HG03280 (cell line): Measurements from ENCODE around the gene FAM13A.

Source experiments
- ATAC-seq: cut with Tn5 transposase; IDR thresholded peaks from one replicate; pipeline ENCODE4 v1.9.1; 2021; ENCODE audit warnings: mild to moderate bottlenecking, moderate library complexity; ENCODE audit not compliant: unreplicated experiment

FAM13A gene

GRCh38 chr4:88792821-88793220 is 264.2 kb downstream of the FAM13A start:
- ATAC-seq = no peak

DNA sequence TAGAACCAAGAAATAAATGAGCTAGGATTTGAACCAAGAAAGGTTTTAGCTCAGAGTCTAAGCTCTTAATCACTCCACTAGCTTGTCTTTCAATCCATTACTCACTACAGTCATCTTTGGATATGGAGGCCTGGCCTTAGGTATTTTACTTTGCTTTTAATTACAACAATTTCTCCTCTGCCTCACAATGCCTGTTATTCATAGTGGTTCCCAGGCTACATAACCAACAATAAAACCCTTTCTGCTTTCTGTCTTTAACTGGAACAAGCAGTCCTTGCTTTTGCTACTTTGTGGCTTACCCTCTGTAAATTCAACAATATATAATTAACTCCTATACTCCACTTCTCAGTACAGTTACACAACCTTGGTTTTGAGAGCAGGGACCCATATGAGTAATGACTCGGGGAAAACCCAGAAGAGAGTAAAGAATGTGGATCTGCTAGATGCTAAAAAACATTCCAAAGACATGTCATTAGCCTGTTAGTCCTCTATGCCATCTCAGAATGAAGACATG is 264.7 kb downstream of the FAM13A start:
- no peak for ATAC-seq

GRCh38 chr4:88791274-88791673 is 265.7 kb downstream of the FAM13A start:
- ATAC-seq = no peak

- no peak for ATAC-seq
Observed at GRCh38 chr4:88788895-88789294, 268.1 kb downstream of the FAM13A start.

DNA sequence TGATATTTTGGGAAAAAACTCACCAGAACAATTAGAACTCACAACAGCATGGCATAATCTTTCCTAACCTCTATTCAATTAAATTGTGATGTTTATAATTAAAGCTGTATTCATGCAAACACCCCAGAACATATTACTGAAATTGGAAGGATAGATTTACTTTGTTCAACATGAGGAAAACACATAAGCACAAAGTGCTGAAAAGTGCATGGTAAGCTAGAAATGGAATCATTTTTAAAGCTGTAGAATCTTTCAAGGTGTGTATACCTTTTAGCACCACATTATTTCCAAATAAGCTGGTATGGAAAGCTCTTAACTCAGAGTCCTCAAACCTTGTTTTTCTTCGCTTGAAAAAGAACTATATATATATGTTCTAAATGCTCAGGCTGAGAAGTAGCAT is 268.6 kb downstream of the FAM13A start:
- no peak for ATAC-seq

DNA sequence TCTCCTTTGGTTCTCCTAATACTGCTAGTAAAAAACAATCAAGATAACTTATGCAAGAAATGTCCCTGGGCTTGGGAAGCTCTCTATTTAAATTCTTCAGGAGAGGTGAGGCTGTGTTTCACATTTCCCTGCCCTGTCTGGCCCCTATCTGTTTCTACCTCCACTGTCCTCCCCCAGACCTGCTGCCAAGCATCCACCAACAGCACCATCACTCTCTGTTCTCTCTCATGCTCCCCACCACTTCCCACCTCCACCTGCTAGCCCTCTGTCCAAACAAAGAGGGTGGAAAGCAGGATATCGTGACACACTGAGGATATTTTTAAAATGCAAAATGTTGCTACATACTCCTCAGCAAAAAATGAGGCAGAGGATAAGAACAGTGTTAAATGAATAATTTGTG is 271.0 kb downstream of the FAM13A start:
- no peak for ATAC-seq

- no peak for ATAC-seq
Observed at GRCh38 chr4:88780389-88780788, 276.6 kb downstream of the FAM13A start.

DNA sequence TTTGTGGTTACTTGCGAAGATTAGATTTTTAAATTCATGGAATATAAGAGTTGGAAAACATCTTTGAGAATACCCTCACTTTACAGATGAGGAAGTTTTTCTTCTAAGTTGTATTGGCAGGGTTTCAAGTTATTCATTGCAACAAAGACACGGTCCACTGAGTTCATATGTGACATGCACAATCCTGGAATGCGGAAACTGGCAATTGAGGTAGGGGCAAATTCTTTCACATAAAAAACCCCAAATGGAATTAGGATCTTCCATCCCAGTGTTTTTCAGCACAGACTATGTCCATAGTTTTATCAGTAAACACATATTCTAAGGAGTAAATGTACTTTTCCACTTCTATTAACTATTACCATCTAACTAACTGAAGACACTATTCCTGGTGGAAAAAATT is 277.6 kb downstream of the FAM13A start:
- no peak for ATAC-seq

DNA sequence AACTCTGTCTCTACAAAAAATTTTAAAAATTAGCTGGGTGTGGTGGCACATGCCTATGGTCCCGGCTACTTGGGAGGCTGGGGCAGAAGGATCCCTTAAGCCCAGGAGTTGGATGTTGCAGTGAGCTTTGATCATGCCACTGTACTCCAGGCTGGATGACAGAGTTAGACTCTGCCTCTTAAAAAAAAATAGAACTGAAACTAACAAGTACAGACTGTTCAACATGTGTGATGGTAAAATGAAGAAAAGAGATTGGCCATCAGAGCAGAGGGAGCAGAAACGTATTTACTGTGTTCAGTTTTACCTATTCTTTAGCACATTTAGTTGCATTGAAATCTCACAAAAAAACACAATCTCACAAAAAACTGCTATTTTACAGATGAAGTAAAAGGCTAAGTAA is 281.5 kb downstream of the FAM13A start:
- no peak for ATAC-seq

GRCh38 chr4:88775026-88775425 is 282.0 kb downstream of the FAM13A start:
- ATAC-seq = no peak

DNA sequence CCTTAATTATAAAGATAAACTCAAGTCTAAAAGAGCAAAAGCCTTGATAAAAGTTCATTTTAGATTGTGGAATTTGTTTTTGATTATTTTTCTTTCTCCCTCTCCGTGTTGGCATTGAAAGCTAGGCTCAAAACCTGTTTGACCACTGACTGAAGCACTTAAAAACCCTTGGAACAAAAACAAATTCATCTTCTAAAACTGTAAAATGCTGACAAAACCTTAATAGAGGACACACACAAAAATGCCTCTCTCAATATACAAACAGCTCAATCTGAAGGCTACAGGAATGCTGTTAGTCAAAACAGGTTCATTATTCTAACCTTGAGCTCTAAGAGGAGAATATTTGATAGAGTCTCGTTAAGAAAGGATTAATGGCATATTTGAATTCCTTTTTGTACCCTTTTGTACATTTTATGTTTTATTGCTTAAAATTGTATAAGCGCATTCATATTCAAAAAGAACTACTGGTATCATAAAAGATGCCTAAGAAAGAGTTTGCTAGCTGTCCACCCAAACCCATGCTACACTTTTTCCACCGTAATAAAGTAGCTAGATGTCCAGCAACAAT is 285.0 kb downstream of the FAM13A start:
- no peak for ATAC-seq

DNA sequence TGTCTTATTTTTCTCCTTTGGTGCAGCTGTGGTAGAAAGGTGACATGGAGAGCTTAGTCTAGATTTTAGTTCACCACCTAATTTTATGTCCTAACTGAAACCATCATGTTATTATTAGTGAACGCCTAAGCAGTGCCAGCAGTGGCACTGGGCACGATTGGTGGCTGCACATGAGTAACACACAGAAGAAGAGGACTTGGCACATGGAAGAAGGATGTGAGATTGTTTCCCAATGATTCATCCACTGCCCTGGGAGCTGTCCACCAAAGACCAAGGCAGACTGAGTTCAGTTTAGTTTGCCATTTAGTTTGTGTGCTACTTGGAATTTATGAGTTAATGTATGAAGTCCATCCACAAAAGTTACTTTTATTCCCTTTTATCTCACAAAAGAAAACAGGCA is 291.3 kb downstream of the FAM13A start:
- ATAC-seq = no peak

GRCh38 chr4:88763075-88763474 is 293.9 kb downstream of the FAM13A start:
- no peak for ATAC-seq

GRCh38 chr4:88761861-88762523 is 295.0 kb downstream of the FAM13A start:
- ATAC-seq = no peak

GRCh38 chr4:88761342-88761741 is 295.6 kb downstream of the FAM13A start:
- ATAC-seq = no peak

- ATAC-seq = no peak
Observed at GRCh38 chr4:88759895-88760290, 297.1 kb downstream of the FAM13A start.

DNA sequence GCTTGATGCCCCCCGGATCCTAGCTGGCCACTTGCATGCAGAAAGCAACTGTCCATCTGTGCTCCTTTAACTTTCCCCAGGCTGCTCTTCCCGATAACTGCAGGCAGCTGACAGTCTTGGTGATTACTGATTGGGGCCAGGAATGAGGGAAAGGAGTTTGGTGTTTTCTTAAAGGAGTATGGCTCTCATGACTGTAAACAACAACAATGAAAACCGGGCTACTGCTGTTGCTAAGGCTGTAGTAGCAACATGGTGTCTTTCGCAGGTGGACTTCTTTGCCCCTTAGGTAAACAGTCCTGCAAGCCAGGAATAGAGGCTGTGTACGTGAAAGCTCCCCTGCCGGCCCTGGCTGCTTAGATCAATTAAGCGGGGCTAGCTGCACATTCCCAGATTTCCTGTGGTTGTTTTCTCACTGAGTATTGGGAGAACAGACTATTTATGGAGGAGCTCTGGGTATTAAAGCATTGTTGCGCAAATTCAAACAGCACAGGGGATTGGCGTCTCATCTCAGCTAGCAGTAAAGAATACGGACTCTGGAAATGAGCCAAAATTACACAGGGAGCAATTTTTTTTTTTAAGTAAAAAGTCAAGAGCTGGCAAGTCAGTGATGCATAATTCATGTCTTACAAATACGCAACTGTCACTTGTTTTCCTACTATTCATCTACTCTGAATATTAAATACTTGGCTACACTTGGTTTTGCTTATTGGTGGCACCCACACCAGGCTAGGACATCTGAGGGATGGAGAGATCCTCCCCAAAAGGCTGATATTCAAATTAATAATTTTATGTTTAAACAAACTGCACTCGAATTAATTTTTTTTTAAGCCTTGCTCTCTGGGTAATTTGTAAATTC is 297.7 kb downstream of the FAM13A start:
- no peak for ATAC-seq

GRCh38 chr4:88758264-88758663 is 298.7 kb downstream of the FAM13A start:
- ATAC-seq = no peak

DNA sequence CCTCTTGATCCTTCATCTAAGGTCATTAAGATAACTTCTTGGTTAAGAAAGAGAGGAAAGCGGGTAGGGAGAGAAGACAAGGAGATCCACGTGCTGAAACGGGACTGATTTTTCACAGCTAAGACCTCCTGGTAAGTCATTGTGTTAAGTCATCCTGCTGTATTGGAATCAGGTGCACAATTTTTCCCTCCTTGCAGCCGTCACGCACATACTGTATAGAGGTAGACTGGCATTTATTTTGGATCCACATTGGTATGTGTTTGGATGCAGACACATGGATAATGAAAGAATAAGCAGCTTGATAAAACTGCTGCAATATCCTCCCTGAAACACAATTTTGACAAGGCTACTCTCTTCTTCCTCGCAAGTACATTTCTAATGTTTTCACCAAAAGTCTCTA is 299.2 kb downstream of the FAM13A start:
- ATAC-seq = no peak

- ATAC-seq = no peak
Observed at GRCh38 chr4:88757067-88757466, 299.9 kb downstream of the FAM13A start.

GRCh38 chr4:88756149-88756548 is 300.8 kb downstream of the FAM13A start:
- no peak for ATAC-seq

DNA sequence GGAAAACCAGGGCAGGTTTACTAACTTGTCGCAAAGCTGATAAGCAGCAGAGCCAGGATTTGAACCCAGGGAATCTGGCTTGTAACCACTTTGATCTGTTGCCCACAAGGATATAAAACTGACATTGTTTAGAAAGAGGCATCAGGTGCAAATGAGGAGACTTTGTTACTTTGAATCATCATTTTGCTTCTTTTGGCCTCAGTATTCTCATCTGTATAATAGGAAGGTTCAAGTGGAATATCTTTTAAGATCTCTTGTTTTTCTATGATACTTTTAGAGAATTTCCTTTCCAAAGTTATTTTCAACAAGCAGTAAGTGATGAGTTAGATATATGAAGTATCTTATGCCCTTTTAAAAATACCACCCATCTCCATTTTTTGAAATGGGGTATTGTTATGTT is 301.5 kb downstream of the FAM13A start:
- no peak for ATAC-seq
